GM10248 (cell line): ENCODE results near the gene PAX3.

Source experiments
- CTCF ChIA-PET: fragments of 300-600 bp; sonication (Branson Sonifier 250); formaldehyde crosslinking; extraction: SDS; loops from one replicate; lab custom pipeline; 2021; ENCODE audit warnings: antibody characterized with exemption; lab: Yijun Ruan, JAX
- POLR2A ChIA-PET: fragments of 350-650 bp; sonication (Branson Sonifier 250); formaldehyde crosslinking; extraction: SDS; loops from one replicate; lab custom pipeline; 2020; ENCODE audit warnings: antibody characterized with exemption; lab: Yijun Ruan, JAX
- DNase-seq: peaks from one replicate; pipeline ENCODE4 v3.0.0; 2012; ENCODE audit errors: extremely low spot score
- TF ChIP-seq, protein P1 (sequence below): IDR thresholded peaks from 2 replicates; pipeline ENCODE4 v1.5.1; 2012; ENCODE audit warnings: mild to moderate bottlenecking, low read depth; ENCODE audit errors: extremely low read depth, missing control alignments, control extremely low read depth

The PAX3 gene

DNA sequence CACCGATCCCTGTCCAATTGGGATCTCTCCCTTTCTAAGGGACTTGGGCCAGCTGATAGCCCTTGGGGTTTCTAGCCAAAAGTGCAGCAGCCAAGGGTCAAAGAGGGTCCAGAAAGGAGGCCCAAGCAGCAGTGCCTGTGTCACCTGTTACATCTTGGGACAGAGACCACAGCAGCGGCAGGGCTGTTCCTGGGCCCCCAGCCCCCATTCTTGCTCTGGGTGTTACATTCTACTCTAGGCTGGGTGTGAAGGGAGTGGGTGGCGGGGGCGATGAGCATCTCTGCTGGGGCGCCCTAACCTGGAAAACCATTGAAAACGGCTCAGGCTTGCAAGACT lies 1.2 kb downstream of the PAX3 start:
- DNase-seq = no peak
- TF ChIP-seq, protein P1, sequence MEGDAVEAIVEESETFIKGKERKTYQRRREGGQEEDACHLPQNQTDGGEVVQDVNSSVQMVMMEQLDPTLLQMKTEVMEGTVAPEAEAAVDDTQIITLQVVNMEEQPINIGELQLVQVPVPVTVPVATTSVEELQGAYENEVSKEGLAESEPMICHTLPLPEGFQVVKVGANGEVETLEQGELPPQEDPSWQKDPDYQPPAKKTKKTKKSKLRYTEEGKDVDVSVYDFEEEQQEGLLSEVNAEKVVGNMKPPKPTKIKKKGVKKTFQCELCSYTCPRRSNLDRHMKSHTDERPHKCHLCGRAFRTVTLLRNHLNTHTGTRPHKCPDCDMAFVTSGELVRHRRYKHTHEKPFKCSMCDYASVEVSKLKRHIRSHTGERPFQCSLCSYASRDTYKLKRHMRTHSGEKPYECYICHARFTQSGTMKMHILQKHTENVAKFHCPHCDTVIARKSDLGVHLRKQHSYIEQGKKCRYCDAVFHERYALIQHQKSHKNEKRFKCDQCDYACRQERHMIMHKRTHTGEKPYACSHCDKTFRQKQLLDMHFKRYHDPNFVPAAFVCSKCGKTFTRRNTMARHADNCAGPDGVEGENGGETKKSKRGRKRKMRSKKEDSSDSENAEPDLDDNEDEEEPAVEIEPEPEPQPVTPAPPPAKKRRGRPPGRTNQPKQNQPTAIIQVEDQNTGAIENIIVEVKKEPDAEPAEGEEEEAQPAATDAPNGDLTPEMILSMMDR = no peak
- POLR2A ChIA-PET = no interaction called here
- CTCF ChIA-PET = no interaction called here

DNA sequence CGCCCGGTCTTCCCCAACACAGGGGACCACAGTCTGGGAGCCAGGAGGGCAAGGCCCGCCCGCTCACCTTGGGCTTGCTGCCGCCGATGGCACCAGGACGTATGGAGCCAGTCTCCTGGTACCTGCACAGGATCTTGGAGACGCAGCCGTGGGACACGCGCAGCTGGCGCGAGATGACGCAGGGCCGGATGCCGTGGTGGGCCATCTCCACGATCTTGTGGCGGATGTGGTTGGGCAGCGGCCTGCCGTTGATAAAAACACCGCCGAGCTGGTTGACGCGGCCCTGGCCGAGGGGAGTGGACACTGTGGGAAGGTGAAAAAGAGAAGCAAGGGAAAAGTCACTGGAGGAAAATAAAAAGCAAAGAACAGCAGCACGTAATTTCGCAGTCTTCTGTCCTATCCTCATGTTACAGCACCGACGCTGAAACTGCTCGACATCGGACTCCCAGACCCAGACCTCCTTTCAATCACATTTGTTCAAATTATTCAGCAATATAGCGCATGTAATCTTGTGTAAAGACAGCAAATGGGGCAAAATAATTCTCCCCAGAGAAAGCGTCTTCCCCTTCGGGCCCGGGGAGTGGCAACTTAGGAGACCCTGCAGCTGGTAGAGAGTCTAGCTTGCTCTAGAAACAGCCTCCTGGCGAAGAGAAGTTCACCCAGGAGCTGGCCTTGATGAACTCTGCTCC lies 1.7 kb downstream of the PAX3 start:
- TF ChIP-seq, protein P1 = no peak
- CTCF ChIA-PET = no interaction called here
- DNase-seq = no peak
- POLR2A ChIA-PET = no interaction called here

DNA sequence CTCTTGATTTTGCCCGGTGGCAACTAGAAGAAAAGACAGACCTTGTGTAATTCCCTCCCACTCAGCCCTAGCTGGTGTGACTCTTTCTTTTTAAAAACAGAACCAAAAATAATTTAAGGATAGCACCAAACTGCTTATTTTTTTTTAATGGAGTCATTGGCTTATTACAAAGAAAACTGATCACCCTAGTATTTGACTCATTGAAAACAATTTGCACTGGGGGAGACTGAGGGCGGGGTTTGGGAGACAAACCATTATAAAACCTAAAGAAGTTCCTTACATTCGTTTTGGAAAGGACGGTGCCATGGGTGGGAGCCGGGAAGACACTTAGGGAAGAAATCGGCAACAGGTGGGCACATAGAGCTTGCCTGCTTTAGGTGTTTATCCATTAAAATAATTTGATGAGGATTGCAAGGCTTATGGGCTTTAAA lies 2.5 kb downstream of the PAX3 start:
- POLR2A ChIA-PET = no interaction called here

DNA sequence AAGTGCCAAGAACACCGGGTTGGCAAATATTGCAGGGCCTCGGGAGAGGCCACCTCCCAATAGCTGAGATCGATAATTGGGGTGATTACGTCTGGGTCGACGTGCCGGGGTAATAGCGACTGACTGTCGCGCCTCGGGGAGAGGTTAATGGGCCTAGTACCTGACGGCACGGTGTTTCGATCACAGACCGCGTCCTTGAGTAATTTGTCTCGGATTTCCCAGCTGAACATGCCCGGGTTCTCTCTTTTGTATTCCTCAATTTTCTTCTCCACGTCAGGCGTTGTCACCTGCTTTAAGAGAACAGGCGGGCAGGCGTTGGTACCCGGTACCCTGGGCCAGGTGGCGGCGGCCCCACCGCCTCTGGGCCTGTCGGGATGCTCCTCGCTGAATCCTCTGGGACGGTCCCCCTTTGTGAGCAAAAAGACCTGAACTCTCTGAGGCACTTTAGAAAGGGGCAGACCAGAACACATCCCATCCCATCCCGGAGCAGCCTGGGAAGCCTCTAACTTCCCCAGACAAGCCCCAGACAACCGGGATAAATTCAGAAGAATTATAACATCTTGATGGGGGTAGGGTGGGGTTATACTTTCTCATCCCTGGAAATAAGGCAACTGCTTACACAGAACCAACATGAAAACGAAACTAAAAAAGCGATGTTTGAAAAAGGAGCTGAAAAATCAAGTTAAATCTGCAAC lies 3.3 kb downstream of the PAX3 start:
- TF ChIP-seq, protein P1 = no peak
- ChIA-PET CTCF (interaction anchor here (0.8 kb wide), 1 partner anchor 15 kb away, joined by 3 read pairs; no protein-coding TSS in a partner anchor), POLR2A (no interaction called here)
- no peak for DNase-seq

More for the DNA sequence above, 2.5 kb downstream of the PAX3 start:
- CTCF ChIA-PET = interaction anchor here (0.8 kb wide), 1 partner anchor 14 kb away, joined by 3 read pairs; no protein-coding TSS in a partner anchor
- DNase-seq = no peak
- TF ChIP-seq, protein P1 = no peak

DNA sequence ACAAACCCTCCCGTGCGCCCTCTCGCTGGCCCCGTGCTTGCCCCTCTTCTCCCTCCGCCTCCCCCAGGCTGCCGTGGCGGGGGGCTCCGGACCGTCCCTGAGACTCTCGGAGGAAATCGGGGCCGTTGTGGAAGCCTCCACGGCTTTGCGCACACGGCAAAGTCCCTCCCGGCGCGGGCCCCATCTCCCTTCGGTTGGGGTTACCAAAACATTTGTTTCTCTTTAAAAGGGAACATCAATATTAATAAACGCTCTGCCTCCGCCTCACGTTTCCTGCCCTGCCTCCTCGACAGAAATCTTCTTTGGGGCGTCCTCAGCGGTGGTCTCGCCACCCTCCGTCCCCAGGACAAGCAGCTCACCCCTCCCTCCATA lies 3.8 kb downstream of the PAX3 start:
- TF ChIP-seq, protein P1 = no peak
- ChIA-PET POLR2A (no interaction called here), CTCF (no interaction called here)
- no peak for DNase-seq

DNA sequence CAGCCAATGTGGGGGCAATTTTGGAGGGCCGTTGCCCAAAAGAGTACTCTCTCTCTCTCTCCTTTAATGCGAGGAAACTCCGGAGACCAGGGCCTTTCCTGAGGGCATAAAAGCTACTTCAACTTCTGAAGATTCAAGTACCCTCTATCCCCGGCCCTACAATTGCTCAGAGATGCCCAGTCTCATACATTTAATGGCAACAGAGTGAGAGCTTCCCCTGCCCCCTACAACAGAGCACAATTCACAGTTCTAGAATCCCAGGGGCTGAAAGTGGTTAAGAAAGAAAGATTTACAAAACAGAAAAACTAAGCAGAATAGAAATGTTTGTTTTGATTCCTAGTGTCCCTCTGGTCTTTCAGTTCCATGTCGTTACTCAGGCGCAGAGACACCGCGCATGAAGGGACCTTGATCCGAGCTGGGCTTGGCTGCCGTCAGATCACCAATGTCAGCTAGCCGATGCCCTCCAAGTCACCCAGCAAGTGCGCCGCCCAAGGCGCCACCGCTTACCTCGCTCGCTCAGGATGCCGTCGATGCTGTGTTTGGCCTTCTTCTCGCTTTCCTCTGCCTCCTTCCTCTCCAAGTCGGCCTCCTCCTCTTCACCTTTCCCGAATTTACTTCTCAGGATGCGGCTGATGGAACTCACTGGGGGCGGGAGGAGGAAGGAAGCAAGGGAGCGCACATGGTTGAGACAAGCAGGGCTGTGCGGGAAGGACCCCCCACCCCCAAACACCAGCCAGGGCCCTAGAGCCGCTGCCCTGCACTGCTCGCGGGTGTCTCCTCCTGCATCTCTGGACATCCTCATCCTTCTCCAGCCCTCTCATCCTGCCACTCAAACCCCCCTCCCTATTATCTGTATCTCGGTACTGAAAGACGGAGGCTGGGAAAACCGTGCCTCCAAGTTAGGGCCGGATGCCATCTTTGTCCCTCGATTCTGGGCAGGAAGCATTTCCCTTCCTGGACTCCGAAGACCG lies 4.9 kb downstream of the PAX3 start:
- DNase-seq = no peak
- POLR2A ChIA-PET = no interaction called here
- CTCF ChIA-PET = no interaction called here
- TF ChIP-seq, protein P1 = no peak
